Liver (tissue), 3 donors: ENCODE results near the gene PALLD.

Source experiments
- GABPA ChIP-seq, 2 donors: IDR thresholded peaks in 1 of 2; conservative IDR thresholded peaks in 1 of 2; 2 replicates each; pipeline ENCODE4 v1.6.1; 2016; ENCODE audit warnings: antibody characterized with exemption in 2 of 2, mild to moderate bottlenecking in 1 of 2, moderate library complexity in 1 of 2
- HNF4A ChIP-seq, 2 donors: conservative IDR thresholded peaks; 2 replicates each; pipeline ENCODE4 v1.6.1; 2016; ENCODE audit warnings: antibody characterized with exemption in 2 of 2, mild to moderate bottlenecking in 2 of 2
- SP1 ChIP-seq: IDR thresholded peaks from 2 replicates; pipeline ENCODE4 v1.6.1; 2018; ENCODE audit warnings: antibody characterized with exemption, mild to moderate bottlenecking
- TAF1 ChIP-seq: conservative IDR thresholded peaks from 2 replicates; pipeline ENCODE4 v1.6.1; 2016; ENCODE audit warnings: antibody characterized with exemption, mild to moderate bottlenecking
- TF ChIP-seq, protein P1 (sequence below): fragments of 150-350 bp; IDR thresholded peaks from 2 replicates; pipeline ENCODE4 v1.5.1; 2017; ENCODE audit warnings: improper control_type of control experiment, low read depth, low read length; ENCODE audit not compliant: missing input control
- TF ChIP-seq, protein P2 (sequence below): IDR thresholded peaks from 2 replicates; pipeline ENCODE4 v1.6.1; 2016; ENCODE audit warnings: antibody characterized with exemption
- donor health status: healthy.
- donor health status: healthy.

DNA sequence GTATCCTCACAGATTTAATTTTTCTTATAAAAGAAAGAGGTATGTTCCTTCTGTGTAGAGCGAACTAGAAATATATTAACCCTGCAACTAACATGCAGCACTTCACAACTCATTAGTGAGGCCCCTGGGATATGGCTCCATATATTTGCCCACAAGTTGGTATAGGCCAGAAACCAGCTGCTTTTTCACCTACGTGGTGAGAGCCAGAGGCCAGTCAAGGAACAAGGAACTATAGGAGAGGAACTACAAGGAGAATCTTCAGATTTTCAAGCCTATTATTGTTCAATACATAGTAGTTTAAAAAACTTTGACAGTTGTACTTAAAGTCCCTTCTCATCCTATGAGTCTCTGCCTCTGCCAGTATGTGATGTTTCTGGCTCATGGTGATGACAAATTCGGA is 307.3 kb downstream of the PALLD start:
- TF ChIP-seq, protein P1, sequence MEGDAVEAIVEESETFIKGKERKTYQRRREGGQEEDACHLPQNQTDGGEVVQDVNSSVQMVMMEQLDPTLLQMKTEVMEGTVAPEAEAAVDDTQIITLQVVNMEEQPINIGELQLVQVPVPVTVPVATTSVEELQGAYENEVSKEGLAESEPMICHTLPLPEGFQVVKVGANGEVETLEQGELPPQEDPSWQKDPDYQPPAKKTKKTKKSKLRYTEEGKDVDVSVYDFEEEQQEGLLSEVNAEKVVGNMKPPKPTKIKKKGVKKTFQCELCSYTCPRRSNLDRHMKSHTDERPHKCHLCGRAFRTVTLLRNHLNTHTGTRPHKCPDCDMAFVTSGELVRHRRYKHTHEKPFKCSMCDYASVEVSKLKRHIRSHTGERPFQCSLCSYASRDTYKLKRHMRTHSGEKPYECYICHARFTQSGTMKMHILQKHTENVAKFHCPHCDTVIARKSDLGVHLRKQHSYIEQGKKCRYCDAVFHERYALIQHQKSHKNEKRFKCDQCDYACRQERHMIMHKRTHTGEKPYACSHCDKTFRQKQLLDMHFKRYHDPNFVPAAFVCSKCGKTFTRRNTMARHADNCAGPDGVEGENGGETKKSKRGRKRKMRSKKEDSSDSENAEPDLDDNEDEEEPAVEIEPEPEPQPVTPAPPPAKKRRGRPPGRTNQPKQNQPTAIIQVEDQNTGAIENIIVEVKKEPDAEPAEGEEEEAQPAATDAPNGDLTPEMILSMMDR = no peak
- TF ChIP-seq SP1 (no peak), HNF4A (conservative IDR thresholded peaks at IDR 0.05) (no peak), TAF1 (no peak), GABPA (IDR thresholded peaks at IDR 0.05 in 1 of 2, conservative IDR thresholded peaks at IDR 0.05 in 1 of 2) (no peak)
- TF ChIP-seq, protein P2, sequence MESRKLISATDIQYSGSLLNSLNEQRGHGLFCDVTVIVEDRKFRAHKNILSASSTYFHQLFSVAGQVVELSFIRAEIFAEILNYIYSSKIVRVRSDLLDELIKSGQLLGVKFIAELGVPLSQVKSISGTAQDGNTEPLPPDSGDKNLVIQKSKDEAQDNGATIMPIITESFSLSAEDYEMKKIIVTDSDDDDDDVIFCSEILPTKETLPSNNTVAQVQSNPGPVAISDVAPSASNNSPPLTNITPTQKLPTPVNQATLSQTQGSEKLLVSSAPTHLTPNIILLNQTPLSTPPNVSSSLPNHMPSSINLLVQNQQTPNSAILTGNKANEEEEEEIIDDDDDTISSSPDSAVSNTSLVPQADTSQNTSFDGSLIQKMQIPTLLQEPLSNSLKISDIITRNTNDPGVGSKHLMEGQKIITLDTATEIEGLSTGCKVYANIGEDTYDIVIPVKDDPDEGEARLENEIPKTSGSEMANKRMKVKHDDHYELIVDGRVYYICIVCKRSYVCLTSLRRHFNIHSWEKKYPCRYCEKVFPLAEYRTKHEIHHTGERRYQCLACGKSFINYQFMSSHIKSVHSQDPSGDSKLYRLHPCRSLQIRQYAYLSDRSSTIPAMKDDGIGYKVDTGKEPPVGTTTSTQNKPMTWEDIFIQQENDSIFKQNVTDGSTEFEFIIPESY = no peak
